Stimulated activated naive CD8-positive, alpha-beta T cell treated with anti-CD3 and anti-CD28 coated beads, Interleukin-15, amount 100 ng/mL, for 72 hours (primary cell): ENCODE results near the gene FOXJ3.

Source experiments
- ATAC-seq: fragments of 150-1000 bp; cut with Tn5 transposase; 2 replicates; pipeline ENCODE4 v1.10.0; 2021; ENCODE audit warnings: mild to moderate bottlenecking, moderate library complexity
- DNase-seq, 2 donors: peaks; one replicate each; pipeline ENCODE4 v3.0.0; 2021 to 2022
- H3K27ac Mint-ChIP-seq, 2 donors: one replicate each; pipeline ENCODE4 v1.8.0; 2022; ENCODE audit warnings: mild to moderate bottlenecking in 2 of 2, mixed read lengths in 2 of 2, moderate library complexity in 2 of 2
- H3K27me3 Mint-ChIP-seq: one replicate; pipeline ENCODE4 v1.8.0; 2022; ENCODE audit warnings: mixed read lengths
- H3K4me1 Mint-ChIP-seq: one replicate; pipeline ENCODE4 v1.8.0; 2022; ENCODE audit warnings: mild to moderate bottlenecking, mixed read lengths
- H3K4me3 Mint-ChIP-seq, 2 donors: one replicate each; pipeline ENCODE4 v1.8.0; 2022; ENCODE audit warnings: mild to moderate bottlenecking in 2 of 2, mixed read lengths in 2 of 2, moderate library complexity in 1 of 2
- H3K9me3 Mint-ChIP-seq, 2 donors: one replicate each; pipeline ENCODE4 v1.8.0; 2022; ENCODE audit warnings: mixed read lengths in 2 of 2

FOXJ3 gene

DNA sequence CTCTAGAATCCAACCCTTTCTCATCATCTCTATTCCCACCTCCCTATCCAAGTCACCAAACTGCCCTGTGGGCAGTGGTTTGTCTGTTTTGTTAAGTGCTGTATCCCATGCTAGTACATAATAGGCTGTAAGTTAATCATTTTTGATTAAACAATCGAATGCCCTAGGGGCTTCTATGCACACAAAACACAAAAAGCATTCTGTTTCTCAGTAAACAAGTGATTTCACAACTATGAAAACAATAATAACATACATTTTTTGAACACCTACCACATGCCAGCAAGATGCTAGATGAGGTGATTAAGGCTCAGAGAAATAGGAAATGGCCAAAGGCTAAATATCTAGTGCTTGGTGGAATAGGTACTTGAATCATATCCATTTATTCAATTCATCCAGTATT, 186.9 kb downstream of the FOXJ3 start:
- no peak overlapping the region for H3K4me3 Mint-ChIP-seq
- no peak for DNase-seq
- H3K4me1 Mint-ChIP-seq: no peaks in the 10 kb centered on the region
- ATAC-seq: no peak
- H3K27me3 Mint-ChIP-seq: peaks cover 10% of the 10 kb centered on the region
- no peak overlapping the region for H3K27ac Mint-ChIP-seq
- no peaks in the 10 kb centered on the region for H3K9me3 Mint-ChIP-seq

- H3K27ac Mint-ChIP-seq: no peak overlapping the region
- ATAC-seq (peak; percentile 78), DNase-seq (peak; percentile 66 to 72)
- H3K4me1 Mint-ChIP-seq: no peaks in the 10 kb centered on the region
- no peaks in the 10 kb centered on the region for H3K9me3 Mint-ChIP-seq
- H3K4me3 Mint-ChIP-seq: no peak overlapping the region
- H3K27me3 Mint-ChIP-seq: peaks cover 17% of the 10 kb centered on the region
Measured at GRCh38 chr1:42146626-42147320, 188.3 kb downstream of the FOXJ3 start.

DNA sequence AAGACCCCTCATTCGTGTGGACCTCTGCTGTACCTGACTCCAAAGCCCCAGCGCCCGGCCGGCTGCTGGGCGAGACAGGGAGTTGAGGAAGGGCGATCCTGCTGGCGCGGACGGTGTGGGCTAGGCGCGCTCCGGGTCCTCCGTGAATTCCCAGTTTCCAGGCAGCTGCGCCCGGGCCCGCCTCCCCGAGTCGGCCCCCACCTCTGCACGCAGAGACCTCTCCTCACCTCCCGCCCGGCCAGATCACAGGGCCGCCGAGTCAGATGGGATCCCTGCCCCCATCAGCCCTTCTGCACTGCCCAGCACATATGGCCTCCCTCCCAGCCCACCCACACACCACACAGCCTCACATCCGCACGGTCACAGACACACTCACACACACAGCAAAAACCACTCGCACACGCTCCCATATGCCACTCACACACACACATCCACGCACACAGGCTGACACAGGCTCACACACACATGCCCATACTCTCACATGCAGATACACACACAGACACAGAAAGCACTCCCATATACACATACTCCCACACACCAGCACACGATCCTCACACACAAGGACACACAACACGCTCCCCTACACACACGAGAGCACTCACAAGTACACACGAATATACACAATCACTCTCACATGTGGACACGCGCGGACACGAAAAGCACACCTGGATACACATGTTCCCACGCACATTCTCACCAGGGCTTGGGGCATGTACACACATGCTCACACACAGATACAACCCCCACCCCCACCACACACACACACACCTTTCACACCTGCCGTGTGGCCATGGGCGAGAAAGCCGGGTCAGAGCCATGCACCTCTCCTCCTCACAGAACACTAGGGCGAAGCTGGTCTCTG, 189.0 kb downstream of the FOXJ3 start:
- Mint-ChIP-seq H3K27ac (no peak overlapping the region), H3K27me3 (peaks cover 15% of the 10 kb centered on the region), H3K4me1 (no peaks in the 10 kb centered on the region), H3K4me3 (no peak overlapping the region), H3K9me3 (no peaks in the 10 kb centered on the region)
- ATAC-seq (no peak), DNase-seq (no peak)

DNA sequence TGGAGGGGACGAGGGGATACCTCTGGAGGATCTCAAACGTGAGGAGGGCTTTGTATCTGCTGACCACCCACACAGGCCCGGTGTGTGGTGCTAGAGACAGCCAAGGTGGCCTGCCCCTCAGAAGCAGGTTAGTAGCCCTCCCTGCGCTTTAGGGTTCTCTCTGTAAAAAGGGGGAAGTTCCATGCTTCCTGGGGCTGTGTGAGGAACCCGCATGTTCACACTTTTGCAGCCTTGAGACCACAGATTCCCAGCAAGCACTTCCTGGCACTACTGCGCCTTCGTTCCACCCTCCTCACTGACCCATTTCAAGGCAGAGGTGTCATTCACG, 189.7 kb downstream of the FOXJ3 start:
- no peak overlapping the region for H3K27ac Mint-ChIP-seq
- DNase-seq: no peak
- no peaks in the 10 kb centered on the region for H3K9me3 Mint-ChIP-seq
- no peak for ATAC-seq
- no peaks in the 10 kb centered on the region for H3K4me1 Mint-ChIP-seq
- no peak overlapping the region for H3K4me3 Mint-ChIP-seq
- peaks cover 15% of the 10 kb centered on the region for H3K27me3 Mint-ChIP-seq

DNA sequence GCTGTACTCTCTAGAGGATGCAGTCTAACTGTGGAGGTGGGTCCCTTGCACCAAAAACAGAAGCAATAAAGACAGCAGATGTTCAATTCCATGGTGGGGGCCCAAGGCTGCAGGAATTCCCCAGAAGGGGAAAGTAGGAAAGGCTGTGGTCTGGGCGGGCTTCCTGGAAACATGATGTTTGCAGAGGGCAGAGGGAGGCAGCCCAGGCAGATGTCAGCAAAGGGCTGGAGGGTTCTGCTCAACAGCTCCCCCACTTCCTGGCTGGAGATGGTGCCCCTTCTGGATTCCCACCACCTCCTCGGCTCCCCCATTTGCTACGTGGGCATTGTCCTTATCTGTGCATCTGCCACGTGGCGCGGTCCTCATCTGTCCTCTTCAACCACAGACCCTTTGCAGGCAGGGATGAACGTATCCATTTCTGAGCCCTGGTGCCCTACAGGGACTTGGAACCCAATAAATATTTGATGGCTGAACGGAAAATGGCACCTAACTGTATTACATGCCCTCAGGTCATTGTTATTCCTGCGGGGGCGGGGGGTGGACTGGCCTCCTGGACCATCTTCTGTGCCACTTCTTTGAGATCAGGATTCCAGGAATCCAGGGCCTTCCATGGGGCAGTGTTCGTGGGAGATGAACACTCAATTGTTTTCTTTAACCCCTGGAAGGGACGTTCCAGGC, 190.2 kb downstream of the FOXJ3 start:
- Mint-ChIP-seq H3K4me1 (no peaks in the 10 kb centered on the region), H3K27ac (no peak overlapping the region), H3K4me3 (no peak overlapping the region), H3K9me3 (no peaks in the 10 kb centered on the region), H3K27me3 (peaks cover 14% of the 10 kb centered on the region)
- DNase-seq: no peak
- ATAC-seq: no peak

DNA sequence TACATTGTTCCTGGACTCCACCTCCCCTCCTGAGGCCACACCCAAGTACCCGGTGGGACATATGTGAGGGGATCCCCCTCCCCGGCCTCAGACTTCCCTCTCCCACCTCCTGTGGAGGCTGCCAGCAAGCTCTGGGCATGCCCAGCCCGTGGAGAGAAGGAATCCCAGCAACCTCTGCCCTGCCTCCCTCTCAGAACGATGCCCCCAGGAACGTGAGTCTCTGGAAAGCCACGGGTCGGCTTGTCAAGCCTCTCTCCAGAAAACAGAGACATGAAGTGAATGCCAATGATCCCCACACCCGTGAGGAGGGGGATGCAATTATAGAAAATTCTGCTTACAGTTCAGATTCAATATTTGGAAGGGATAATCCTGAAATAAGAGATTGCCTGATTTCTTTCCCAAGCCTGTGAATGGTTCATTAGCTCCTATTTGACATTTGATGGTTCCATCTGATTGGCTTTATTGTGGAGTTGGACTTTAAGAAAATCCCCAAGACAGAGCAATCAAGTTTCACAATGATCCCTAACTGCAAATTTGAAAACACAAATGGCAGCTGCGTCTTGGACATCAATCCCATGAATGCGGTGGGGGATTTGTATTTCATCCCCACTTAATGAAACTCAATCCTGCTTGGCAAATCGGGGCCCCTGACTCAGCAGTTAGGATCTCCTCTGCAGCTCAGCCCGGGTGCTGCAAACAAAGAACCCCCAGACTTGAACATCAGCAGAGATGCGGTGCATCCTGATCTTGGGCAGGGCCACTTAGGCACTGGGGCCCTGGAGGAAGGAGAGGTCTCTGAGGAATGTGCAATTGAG, 190.9 kb downstream of the FOXJ3 start:
- ATAC-seq (no peak), DNase-seq (no peak)
- Mint-ChIP-seq H3K9me3 (no peaks in the 10 kb centered on the region), H3K27me3 (peaks cover 14% of the 10 kb centered on the region), H3K4me1 (no peaks in the 10 kb centered on the region), H3K27ac (no peak overlapping the region), H3K4me3 (no peak overlapping the region)

DNA sequence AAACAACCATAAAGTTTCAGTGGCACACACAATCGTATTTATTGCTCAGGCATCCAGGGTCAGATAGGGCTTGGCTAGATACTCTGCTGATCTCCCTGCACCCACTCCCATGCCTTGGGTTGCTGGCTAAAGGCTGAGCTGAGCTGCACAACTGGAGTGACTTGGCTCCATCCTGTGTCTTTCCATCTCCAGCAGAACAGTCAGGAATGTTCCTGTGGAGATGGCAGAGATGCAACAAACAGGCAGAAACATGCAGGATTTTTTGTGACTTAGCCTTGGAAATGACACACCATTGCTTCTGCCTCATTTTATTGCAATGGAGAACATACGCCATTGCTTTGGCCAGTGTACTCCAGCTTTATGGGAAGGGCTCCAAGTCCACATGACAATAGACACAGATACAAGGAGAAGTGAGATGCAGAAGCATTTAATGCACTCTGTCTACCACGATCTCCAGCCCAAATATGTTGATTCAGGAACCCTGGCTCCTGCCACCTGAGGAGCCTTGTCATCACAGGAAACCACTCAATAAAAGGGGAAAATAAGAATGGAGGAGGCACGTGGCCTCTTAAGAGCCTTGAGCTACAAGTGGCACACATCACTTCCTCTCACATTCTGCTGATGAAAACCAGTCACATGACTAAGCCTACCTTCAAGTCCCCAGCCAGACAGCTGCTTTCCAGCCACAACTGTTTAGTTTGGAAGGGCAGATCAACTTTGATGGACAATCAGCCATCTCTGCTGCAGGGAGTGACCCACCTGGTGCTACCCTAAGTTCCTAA, 191.9 kb downstream of the FOXJ3 start:
- peaks cover 20% of the 10 kb centered on the region for H3K27me3 Mint-ChIP-seq
- no peak overlapping the region for H3K27ac Mint-ChIP-seq
- no peaks in the 10 kb centered on the region for H3K9me3 Mint-ChIP-seq
- H3K4me3 Mint-ChIP-seq: no peak overlapping the region
- no peak for ATAC-seq
- no peaks in the 10 kb centered on the region for H3K4me1 Mint-ChIP-seq
- no peak for DNase-seq

- no peak overlapping the region for H3K27ac Mint-ChIP-seq
- no peaks in the 10 kb centered on the region for H3K9me3 Mint-ChIP-seq
- DNase-seq: no peak
- ATAC-seq: no peak
- no peak overlapping the region for H3K4me3 Mint-ChIP-seq
- no peaks in the 10 kb centered on the region for H3K4me1 Mint-ChIP-seq
- H3K27me3 Mint-ChIP-seq: peaks cover 20% of the 10 kb centered on the region
Measured at GRCh38 chr1:42141978-42142377, 193.1 kb downstream of the FOXJ3 start.

- Mint-ChIP-seq H3K27me3 (peaks cover 20% of the 10 kb centered on the region), H3K4me3 (no peak overlapping the region), H3K27ac (no peak overlapping the region), H3K4me1 (no peaks in the 10 kb centered on the region), H3K9me3 (no peaks in the 10 kb centered on the region)
- DNase-seq (no peak), ATAC-seq (no peak)
Measured at GRCh38 chr1:42140191-42140590, 194.8 kb downstream of the FOXJ3 start.

DNA sequence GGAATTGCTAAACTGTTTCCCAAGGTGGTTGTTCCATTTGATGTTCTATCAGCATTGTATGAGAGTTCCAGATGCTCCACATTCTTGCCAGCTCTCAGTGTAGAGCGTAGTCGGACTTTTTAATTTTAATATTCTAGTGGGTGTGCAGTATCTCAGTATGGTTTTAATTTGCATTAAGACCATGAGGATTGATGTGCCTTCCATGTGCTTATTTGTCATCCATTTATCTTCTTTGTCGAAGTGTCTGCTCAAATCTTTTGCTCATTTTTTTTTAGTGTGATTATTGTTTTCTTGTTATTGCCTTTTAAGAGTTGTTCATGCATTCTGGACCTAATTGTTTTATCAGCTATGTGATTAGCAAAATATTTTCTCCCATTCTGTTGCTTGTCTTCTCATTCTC, 195.6 kb downstream of the FOXJ3 start:
- no peak overlapping the region for H3K4me3 Mint-ChIP-seq
- ATAC-seq: no peak
- no peaks in the 10 kb centered on the region for H3K9me3 Mint-ChIP-seq
- H3K27ac Mint-ChIP-seq: no peak overlapping the region
- H3K27me3 Mint-ChIP-seq: peaks cover 20% of the 10 kb centered on the region
- no peaks in the 10 kb centered on the region for H3K4me1 Mint-ChIP-seq
- DNase-seq: no peak

DNA sequence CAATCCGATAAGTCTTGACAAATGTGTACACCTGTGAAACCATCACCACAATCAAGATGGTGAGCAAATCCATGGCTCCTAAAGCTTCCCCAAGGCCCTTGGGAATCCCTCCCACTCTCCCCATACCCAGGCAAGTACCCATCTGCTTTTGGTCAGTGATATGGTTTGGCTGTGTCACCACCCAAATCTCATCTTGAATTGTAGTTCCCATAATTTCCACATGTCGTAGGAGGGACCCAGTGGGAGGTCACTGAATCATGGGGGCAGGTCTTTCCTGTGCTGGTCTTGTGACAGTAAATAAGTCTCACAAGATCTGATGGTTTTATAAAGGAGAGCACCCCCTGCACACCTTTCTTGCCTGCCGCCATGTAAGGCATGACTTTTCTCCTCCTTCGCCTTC, 196.4 kb downstream of the FOXJ3 start:
- DNase-seq: no peak
- Mint-ChIP-seq H3K27ac (peak overlapping the region in 1 of 2 donors; percentile 11), H3K4me1 (no peaks in the 10 kb centered on the region), H3K9me3 (no peaks in the 10 kb centered on the region), H3K27me3 (peaks cover 20% of the 10 kb centered on the region), H3K4me3 (no peak overlapping the region)
- ATAC-seq: no peak

- ATAC-seq (no peak), DNase-seq (no peak)
- no peaks in the 10 kb centered on the region for H3K4me1 Mint-ChIP-seq
- no peak overlapping the region for H3K4me3 Mint-ChIP-seq
- peaks cover 20% of the 10 kb centered on the region for H3K27me3 Mint-ChIP-seq
- H3K27ac Mint-ChIP-seq: no peak overlapping the region
- H3K9me3 Mint-ChIP-seq: no peaks in the 10 kb centered on the region
Measured at GRCh38 chr1:42137766-42138165, 197.3 kb downstream of the FOXJ3 start.

DNA sequence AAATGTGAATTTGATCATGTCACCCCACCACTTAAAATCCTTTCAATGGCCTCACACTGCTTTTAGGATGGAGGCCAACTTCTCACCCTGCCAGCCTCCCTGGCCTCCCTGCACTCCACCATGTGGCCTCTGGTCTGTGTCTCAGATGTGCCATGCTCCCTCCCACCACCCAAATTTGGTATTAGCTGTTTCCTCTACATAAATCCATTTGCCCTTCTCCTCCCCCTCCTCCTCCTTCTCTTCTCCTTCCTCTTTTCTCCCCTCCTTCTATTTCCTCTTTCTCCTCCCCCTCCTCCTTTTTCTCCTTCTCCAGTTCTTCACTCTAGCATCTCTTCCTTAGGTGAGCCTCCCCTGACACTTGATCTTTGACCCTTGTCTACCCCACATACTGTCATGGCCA, 198.6 kb downstream of the FOXJ3 start:
- peaks cover 13% of the 10 kb centered on the region for H3K27me3 Mint-ChIP-seq
- no peak for DNase-seq
- H3K4me1 Mint-ChIP-seq: no peaks in the 10 kb centered on the region
- no peak overlapping the region for H3K27ac Mint-ChIP-seq
- ATAC-seq: no peak
- H3K4me3 Mint-ChIP-seq: no peak overlapping the region
- H3K9me3 Mint-ChIP-seq: no peaks in the 10 kb centered on the region

DNA sequence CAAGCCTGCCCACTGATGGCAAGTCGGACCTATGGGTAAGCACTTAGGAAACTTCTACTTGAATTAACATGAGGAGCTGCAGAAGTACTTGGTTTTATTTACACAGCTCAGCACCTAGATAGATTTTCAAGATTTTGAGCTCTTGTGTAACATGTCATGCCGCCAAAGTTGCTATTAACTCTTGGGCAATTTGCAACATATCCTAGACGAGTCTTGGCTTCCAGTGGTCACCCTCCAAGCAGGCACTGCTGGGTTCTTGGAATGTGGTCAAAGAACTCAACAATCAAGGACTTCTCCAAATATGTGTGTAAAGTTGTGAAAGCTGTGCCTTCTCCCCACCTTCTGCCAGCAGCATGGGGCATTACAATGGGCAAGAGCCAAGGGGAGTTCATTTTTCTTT, 199.6 kb downstream of the FOXJ3 start:
- Mint-ChIP-seq H3K27me3 (peaks cover 7% of the 10 kb centered on the region), H3K27ac (peak overlapping the region; percentile 17 to 48)
- ATAC-seq: no peak

More for the DNA sequence above, 199.6 kb downstream of the FOXJ3 start:
- H3K4me3 Mint-ChIP-seq: no peak overlapping the region
- no peak for DNase-seq
- no peaks in the 10 kb centered on the region for H3K4me1 Mint-ChIP-seq
- no peaks in the 10 kb centered on the region for H3K9me3 Mint-ChIP-seq
